ENCODE data around the gene SEMA3A. TPM values are rescaled to one million over a fixed set of nuclear protein-coding genes. Genes with fewer than 3 reads are reported as not detected.

The SEMA3A gene
- total RNA-seq, 1 donor from 2014 or later: 1.9 TPM

GRCh38 chr7:84144480-84144879 is 50.1 kb downstream of the SEMA3A start:
- Histone ChIP-seq H3K36me3 (no peaks in the 10 kb centered on the region), H3K4me3 (no peak overlapping the region), H3K4me1 (no peaks in the 10 kb centered on the region), H3K27me3 (ENCODE audit: low read depth) (no peaks in the 10 kb centered on the region), H3K27ac (replicated peaks) (no peak overlapping the region), H3K9me3 (replicated peaks) (no peaks in the 10 kb centered on the region)
- no peak for TF ChIP-seq CTCF (IDR thresholded peaks at IDR 0.05; ENCODE audit: borderline replicate concordance)
- intact Hi-C loops (cut with micrococcal nuclease): no loop called here
- DNase-seq: no peak

- no peak for DNase-seq
- Histone ChIP-seq H3K36me3 (no peaks in the 10 kb centered on the region), H3K4me1 (no peaks in the 10 kb centered on the region), H3K27ac (replicated peaks) (no peak overlapping the region), H3K9me3 (replicated peaks) (no peaks in the 10 kb centered on the region), H3K4me3 (no peak overlapping the region), H3K27me3 (ENCODE audit: low read depth) (no peaks in the 10 kb centered on the region)
- TF ChIP-seq CTCF (IDR thresholded peaks at IDR 0.05; ENCODE audit: borderline replicate concordance): no peak
- intact Hi-C loops (cut with micrococcal nuclease): no loop called here
Observed at GRCh38 chr7:84142726-84143125, 51.9 kb downstream of the SEMA3A start.

GRCh38 chr7:84139986-84140729 is 54.4 kb downstream of the SEMA3A start:
- no peak overlapping the region for H3K27ac ChIP-seq (replicated peaks)
- H3K4me3 ChIP-seq: no peak overlapping the region
- TF ChIP-seq CTCF (IDR thresholded peaks at IDR 0.05; ENCODE audit: borderline replicate concordance): no peak
- H3K36me3 ChIP-seq: no peaks in the 10 kb centered on the region
- intact Hi-C loops (cut with micrococcal nuclease): no loop called here
- no peaks in the 10 kb centered on the region for H3K4me1 ChIP-seq
- H3K9me3 ChIP-seq (replicated peaks): no peaks in the 10 kb centered on the region
- no peaks in the 10 kb centered on the region for H3K27me3 ChIP-seq (ENCODE audit: low read depth)
- DNase-seq: no peak

GRCh38 chr7:84138411-84138810 is 56.2 kb downstream of the SEMA3A start:
- TF ChIP-seq CTCF (IDR thresholded peaks at IDR 0.05; ENCODE audit: borderline replicate concordance): no peak
- no peaks in the 10 kb centered on the region for H3K4me1 ChIP-seq
- H3K27ac ChIP-seq (replicated peaks): no peak overlapping the region
- H3K27me3 ChIP-seq (ENCODE audit: low read depth): no peaks in the 10 kb centered on the region
- H3K9me3 ChIP-seq (replicated peaks): no peaks in the 10 kb centered on the region
- H3K4me3 ChIP-seq: no peak overlapping the region
- H3K36me3 ChIP-seq: no peaks in the 10 kb centered on the region
- intact Hi-C loops (cut with micrococcal nuclease): no loop called here
- no peak for DNase-seq

- Histone ChIP-seq H3K36me3 (no peaks in the 10 kb centered on the region), H3K4me1 (no peaks in the 10 kb centered on the region), H3K4me3 (no peak overlapping the region), H3K27me3 (ENCODE audit: low read depth) (no peaks in the 10 kb centered on the region), H3K9me3 (replicated peaks) (no peaks in the 10 kb centered on the region), H3K27ac (replicated peaks) (no peak overlapping the region)
- no peak for TF ChIP-seq CTCF (IDR thresholded peaks at IDR 0.05; ENCODE audit: borderline replicate concordance)
- no peak for DNase-seq
- intact Hi-C loops (cut with micrococcal nuclease): no loop called here
Observed at GRCh38 chr7:84137812-84138211, 56.8 kb downstream of the SEMA3A start.

All from left ventricle myocardium inferior (tissue), 1 donor.